Memory B cell (primary cell): Measurements from ENCODE around the gene PCNX3.

Experiments
- ATAC-seq: fragments of 150-1000 bp; cut with Tn5 transposase; 2 replicates; pipeline ENCODE4 v1.10.0; 2021; ENCODE audit warnings: low read depth, mild to moderate bottlenecking, moderate library complexity
- DNase-seq, 2 donors: peaks; one replicate each; pipeline ENCODE4 v3.0.0; 2022; ENCODE audit warnings: low spot score in 2 of 2
- H3K27ac Mint-ChIP-seq: one replicate; pipeline ENCODE4 v1.8.0; 2022; ENCODE audit warnings: mild to moderate bottlenecking, moderate library complexity, mixed read lengths
- H3K27me3 Mint-ChIP-seq: one replicate; pipeline ENCODE4 v1.8.0; 2022; ENCODE audit warnings: mixed read lengths
- H3K36me3 Mint-ChIP-seq: one replicate; pipeline ENCODE4 v1.8.0; 2022; ENCODE audit warnings: mild to moderate bottlenecking, mixed read lengths
- H3K4me1 Mint-ChIP-seq: one replicate; pipeline ENCODE4 v1.8.0; 2022; ENCODE audit warnings: mixed read lengths
- H3K4me3 Mint-ChIP-seq: one replicate; pipeline ENCODE4 v1.8.0; 2022; ENCODE audit warnings: mild to moderate bottlenecking, moderate library complexity, mixed read lengths
- H3K9me3 Mint-ChIP-seq: one replicate; pipeline ENCODE4 v1.8.0; 2022; ENCODE audit warnings: mixed read lengths

PCNX3 gene

GRCh38 chr11:65615950-65616574, 486 bp downstream of the PCNX3 start:
- H3K4me1 Mint-ChIP-seq, result peaks cover 28% of the 10 kb centered on the region
- no peak for DNase-seq

GRCh38 chr11:65616575-65617001, 1.0 kb downstream of the PCNX3 start:
- peak overlapping the region; percentile 88 for H3K27ac Mint-ChIP-seq
- peaks cover 26% of the 10 kb centered on the region for H3K4me1 Mint-ChIP-seq
- no peaks in the 10 kb centered on the region for H3K27me3 Mint-ChIP-seq
- ATAC-seq, result no peak
- H3K4me3 Mint-ChIP-seq, result peak overlapping the region; percentile 97
- H3K36me3 Mint-ChIP-seq, result peaks cover 11% of the 10 kb centered on the region
- H3K9me3 Mint-ChIP-seq, result no peaks in the 10 kb centered on the region
- DNase-seq, result no peak

More at GRCh38 chr11:65615950-65616574, 486 bp downstream of the PCNX3 start:
- Mint-ChIP-seq H3K36me3 (peaks cover 11% of the 10 kb centered on the region), H3K27ac (peak overlapping the region; percentile 88), H3K4me3 (peak overlapping the region; percentile 97), H3K27me3 (no peaks in the 10 kb centered on the region), H3K9me3 (no peaks in the 10 kb centered on the region)
- no peak for ATAC-seq

DNA sequence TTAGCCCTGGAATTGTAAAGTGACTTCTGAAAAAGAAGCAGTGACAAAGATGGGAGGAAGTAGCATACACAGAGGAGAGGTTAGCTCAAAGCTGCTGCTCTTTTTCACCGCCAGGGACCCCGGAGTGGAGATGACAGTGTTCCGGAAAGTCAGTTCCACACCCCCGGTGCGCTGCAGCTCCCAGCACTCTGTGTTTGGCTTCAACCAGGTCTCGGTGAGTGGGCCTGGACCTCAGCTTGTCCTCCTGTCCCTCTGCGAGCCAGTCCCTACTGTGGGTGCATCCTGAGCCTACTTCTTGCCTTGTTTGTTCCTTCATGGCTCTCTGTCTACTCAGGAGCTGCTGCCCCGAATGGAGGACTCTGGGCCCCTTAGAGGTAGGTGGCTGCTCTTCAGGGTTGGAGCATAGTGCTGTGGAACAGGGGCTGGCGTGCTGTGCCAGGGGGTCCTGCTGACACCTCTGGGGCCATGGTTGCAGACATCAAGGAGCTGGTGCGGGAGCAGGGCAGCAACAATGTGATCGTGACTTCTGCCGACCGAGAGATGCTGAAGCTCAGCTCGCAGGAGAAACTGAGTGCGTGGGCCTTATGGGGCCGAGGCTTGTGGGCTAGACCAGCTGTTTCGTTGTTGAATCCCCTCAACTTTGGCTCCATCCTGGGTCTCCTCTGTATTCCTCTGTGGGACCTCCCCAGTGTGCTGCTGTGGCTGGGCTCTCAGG, 1.7 kb downstream of the PCNX3 start:
- peak overlapping the region; percentile 97 for H3K4me3 Mint-ChIP-seq
- H3K36me3 Mint-ChIP-seq, result peaks cover 11% of the 10 kb centered on the region
- DNase-seq (no peak), ATAC-seq (no peak)
- H3K9me3 Mint-ChIP-seq, result no peaks in the 10 kb centered on the region
- H3K4me1 Mint-ChIP-seq, result peaks cover 25% of the 10 kb centered on the region
- no peak overlapping the region for H3K27ac Mint-ChIP-seq
- H3K27me3 Mint-ChIP-seq, result no peaks in the 10 kb centered on the region

DNA sequence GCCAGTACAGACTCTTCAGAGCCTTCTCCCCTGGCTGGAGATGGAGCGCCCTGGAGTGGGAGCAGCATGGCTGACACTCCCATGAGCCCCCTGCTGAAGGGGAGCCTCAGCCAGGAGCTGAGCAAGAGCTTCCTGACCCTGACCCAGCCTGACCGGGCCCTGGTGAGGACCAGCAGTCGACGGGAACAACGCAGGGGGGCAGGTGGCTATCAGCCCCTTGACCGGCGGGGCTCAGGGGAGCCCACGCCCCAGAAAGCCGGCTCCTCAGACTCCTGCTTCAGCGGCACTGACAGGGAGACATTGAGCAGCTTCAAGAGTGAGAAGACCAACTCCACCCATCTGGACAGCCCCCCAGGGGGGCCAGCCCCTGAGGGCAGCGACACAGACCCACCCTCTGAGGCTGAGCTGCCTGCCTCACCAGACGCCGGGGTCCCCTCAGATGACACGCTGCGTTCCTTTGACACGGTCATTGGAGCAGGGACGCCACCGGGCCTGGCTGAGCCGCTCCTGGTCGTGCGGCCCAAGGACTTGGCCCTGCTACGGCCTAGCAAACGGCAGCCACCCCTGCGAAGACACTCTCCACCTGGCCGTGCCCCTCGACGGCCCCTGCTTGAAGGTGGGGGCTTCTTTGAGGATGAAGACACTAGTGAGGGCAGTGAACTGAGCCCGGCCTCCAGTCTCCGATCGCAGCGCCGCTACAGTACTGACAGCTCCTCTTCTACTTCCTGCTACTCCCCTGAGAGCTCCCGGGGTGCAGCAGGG, 2.6 kb downstream of the PCNX3 start:
- Mint-ChIP-seq H3K27ac (no peak overlapping the region), H3K27me3 (no peaks in the 10 kb centered on the region), H3K4me3 (no peak overlapping the region), H3K36me3 (peaks cover 12% of the 10 kb centered on the region), H3K4me1 (peaks cover 19% of the 10 kb centered on the region), H3K9me3 (no peaks in the 10 kb centered on the region)
- DNase-seq (no peak), ATAC-seq (no peak)

GRCh38 chr11:65618763-65619162, 3.2 kb downstream of the PCNX3 start:
- Mint-ChIP-seq H3K4me1 (peaks cover 14% of the 10 kb centered on the region), H3K27me3 (no peaks in the 10 kb centered on the region), H3K9me3 (no peaks in the 10 kb centered on the region), H3K27ac (no peak overlapping the region), H3K4me3 (no peak overlapping the region), H3K36me3 (peaks cover 12% of the 10 kb centered on the region)
- DNase-seq, result no peak
- no peak for ATAC-seq

GRCh38 chr11:65619281-65619928, 3.8 kb downstream of the PCNX3 start:
- no peak for DNase-seq
- Mint-ChIP-seq H3K9me3 (no peaks in the 10 kb centered on the region), H3K36me3 (peaks cover 15% of the 10 kb centered on the region), H3K4me3 (no peak overlapping the region), H3K27ac (no peak overlapping the region), H3K27me3 (no peaks in the 10 kb centered on the region), H3K4me1 (peaks cover 14% of the 10 kb centered on the region)
- no peak for ATAC-seq

DNA sequence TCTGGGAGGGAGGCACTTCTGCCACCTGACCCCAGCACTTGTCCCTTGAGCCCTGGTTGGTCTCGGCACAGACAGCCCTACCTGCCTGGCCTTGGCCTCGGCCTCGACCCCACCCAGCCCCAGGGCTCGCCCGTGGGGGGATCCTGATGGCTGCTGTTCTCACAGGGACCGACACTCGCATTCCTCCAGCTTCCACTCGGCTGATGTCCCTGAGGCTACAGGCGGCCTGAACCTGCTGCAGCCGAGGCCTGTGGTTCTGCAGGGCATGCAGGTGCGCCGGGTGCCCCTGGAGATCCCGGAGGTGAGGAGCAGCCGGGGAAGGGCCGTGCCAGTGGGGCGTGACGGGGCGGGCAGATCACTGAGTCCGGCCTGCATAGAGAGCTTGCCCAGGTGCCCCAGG, 5.1 kb downstream of the PCNX3 start:
- Mint-ChIP-seq H3K27me3 (no peaks in the 10 kb centered on the region), H3K4me3 (no peak overlapping the region), H3K36me3 (peaks cover 15% of the 10 kb centered on the region), H3K4me1 (peaks cover 14% of the 10 kb centered on the region), H3K27ac (no peak overlapping the region), H3K9me3 (no peaks in the 10 kb centered on the region)
- ATAC-seq (no peak), DNase-seq (no peak)

DNA sequence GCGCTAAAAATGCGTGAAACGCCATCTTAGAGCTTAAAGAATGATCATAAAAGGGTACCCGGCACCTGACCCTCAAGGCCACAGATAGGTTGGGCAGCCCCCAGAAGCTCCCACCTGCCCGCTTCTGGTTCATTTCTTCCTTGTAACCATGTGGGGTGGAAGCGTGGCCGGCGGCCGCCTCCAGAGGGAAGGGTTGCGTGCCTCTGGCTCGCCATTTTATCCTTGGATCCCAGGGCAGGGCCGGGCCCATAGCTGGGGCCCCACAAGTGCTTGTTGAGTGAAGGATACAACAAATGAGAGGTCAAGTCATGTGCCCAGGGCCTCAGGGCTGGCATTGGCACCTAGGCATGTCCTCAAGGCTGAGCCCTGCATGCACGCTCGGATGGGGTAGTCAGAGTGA, 5.9 kb downstream of the PCNX3 start:
- ATAC-seq (no peak), DNase-seq (no peak)
- H3K4me3 Mint-ChIP-seq, result no peak overlapping the region
- H3K9me3 Mint-ChIP-seq, result no peaks in the 10 kb centered on the region
- no peaks in the 10 kb centered on the region for H3K27me3 Mint-ChIP-seq
- no peak overlapping the region for H3K27ac Mint-ChIP-seq
- peaks cover 16% of the 10 kb centered on the region for H3K4me1 Mint-ChIP-seq
- H3K36me3 Mint-ChIP-seq, result peaks cover 13% of the 10 kb centered on the region

DNA sequence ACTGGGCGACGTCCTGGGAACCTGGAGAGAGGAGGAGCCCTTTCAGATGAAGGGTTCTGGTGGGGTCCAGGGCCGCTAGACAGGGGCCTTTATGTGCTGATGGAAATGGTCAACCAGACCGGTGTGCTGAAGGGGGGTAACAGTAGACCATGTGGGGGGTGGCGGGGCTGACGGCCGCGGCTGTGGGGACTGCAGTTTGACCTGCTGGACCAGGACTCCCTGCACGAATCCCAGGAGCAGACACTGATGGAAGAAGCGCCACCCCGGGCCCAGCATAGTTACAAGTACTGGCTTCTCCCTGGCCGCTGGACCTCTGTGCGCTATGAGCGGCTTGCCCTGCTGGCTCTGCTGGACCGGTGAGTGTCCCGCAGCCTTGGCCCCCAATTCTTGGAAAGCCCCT, 6.4 kb downstream of the PCNX3 start:
- Mint-ChIP-seq H3K4me3 (no peak overlapping the region), H3K9me3 (no peaks in the 10 kb centered on the region), H3K36me3 (peaks cover 9% of the 10 kb centered on the region), H3K27ac (no peak overlapping the region), H3K27me3 (no peaks in the 10 kb centered on the region), H3K4me1 (peaks cover 11% of the 10 kb centered on the region)
- DNase-seq, result no peak
- ATAC-seq, result no peak

DNA sequence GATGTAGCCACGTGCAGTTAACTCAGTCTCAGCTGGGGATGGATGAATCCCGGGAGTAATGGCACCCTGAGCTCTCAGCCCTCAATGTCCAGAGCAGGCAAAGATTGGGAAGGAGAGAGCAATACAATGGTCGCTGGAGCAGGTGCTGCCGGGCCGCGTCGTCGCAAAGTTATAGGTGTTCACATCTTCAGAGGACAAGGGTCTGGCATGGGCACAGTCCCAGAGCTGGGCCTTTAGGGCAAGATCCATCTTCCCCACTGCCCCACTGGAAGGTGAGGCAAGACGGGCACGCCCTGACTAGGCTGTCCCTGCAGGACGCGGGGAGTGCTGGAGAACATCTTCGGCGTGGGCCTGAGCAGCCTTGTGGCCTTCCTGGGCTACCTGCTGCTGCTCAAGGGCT, 7.6 kb downstream of the PCNX3 start:
- Mint-ChIP-seq H3K27ac (no peak overlapping the region), H3K36me3 (peaks cover 11% of the 10 kb centered on the region), H3K9me3 (no peaks in the 10 kb centered on the region), H3K4me1 (peaks cover 9% of the 10 kb centered on the region), H3K27me3 (no peaks in the 10 kb centered on the region), H3K4me3 (no peak overlapping the region)
- ATAC-seq, result no peak
- no peak for DNase-seq

- Mint-ChIP-seq H3K27ac (no peak overlapping the region), H3K9me3 (no peaks in the 10 kb centered on the region), H3K27me3 (no peaks in the 10 kb centered on the region), H3K36me3 (peaks cover 11% of the 10 kb centered on the region), H3K4me1 (peaks cover 9% of the 10 kb centered on the region), H3K4me3 (no peak overlapping the region)
- DNase-seq, result no peak
- ATAC-seq, result no peak
Measured at GRCh38 chr11:65623852-65624616, 8.5 kb downstream of the PCNX3 start.

- ATAC-seq (no peak), DNase-seq (no peak)
- Mint-ChIP-seq H3K36me3 (peaks cover 10% of the 10 kb centered on the region), H3K4me1 (peaks cover 7% of the 10 kb centered on the region), H3K9me3 (no peaks in the 10 kb centered on the region), H3K27me3 (no peaks in the 10 kb centered on the region), H3K4me3 (no peak overlapping the region), H3K27ac (no peak overlapping the region)
Measured at GRCh38 chr11:65624931-65625627, 9.5 kb downstream of the PCNX3 start.
